H9 (cell line): ENCODE measurements around the gene RNF8. TPM values are rescaled to one million over a fixed set of nuclear protein-coding genes. Genes with fewer than 3 reads are reported as not detected.

Source experiments
- DNase-seq: peaks from one replicate; pipeline ENCODE4 v3.0.0-alpha.2; 2017
- H2AFZ ChIP-seq: one replicate; pipeline ENCODE4 v1.6.1; 2013; ENCODE audit warnings: mild to moderate bottlenecking, low read length, control low read depth, moderate library complexity
- H2AK5ac ChIP-seq: 2 replicates; pipeline ENCODE4 v1.6.1; 2013; ENCODE audit warnings: low read length, control low read depth, mixed read lengths; ENCODE audit not compliant: insufficient read length
- H2BK120ac ChIP-seq: one replicate; pipeline ENCODE4 v1.6.1; 2013; ENCODE audit warnings: low read depth, mild to moderate bottlenecking, low read length, control low read depth, inconsistent platforms; ENCODE audit not compliant: poor library complexity, severe bottlenecking
- H2BK12ac ChIP-seq: 2 replicates; pipeline ENCODE4 v1.6.1; 2013; ENCODE audit warnings: low read length, control low read depth, mixed read lengths, low read depth; ENCODE audit not compliant: insufficient read length
- H2BK15ac ChIP-seq: 2 replicates; pipeline ENCODE4 v1.6.1; 2013; ENCODE audit warnings: low read depth, low read length, control low read depth
- H2BK20ac ChIP-seq: one replicate; pipeline ENCODE4 v1.6.1; 2013; ENCODE audit warnings: low read depth, mild to moderate bottlenecking, low read length, control low read depth, inconsistent platforms; ENCODE audit not compliant: poor library complexity, severe bottlenecking
- H2BK5ac ChIP-seq: 2 replicates; pipeline ENCODE4 v1.6.1; 2013; ENCODE audit warnings: low read length, control low read depth, mixed read lengths; ENCODE audit not compliant: insufficient read length
- H3K14ac ChIP-seq: 2 replicates; pipeline ENCODE4 v1.6.1; 2013; ENCODE audit warnings: low read length, control low read depth; ENCODE audit not compliant: insufficient read depth
- H3K18ac ChIP-seq: 2 replicates; pipeline ENCODE4 v1.6.1; 2013; ENCODE audit warnings: low read depth, mild to moderate bottlenecking, mixed read lengths, low read length, control low read depth; ENCODE audit not compliant: insufficient read length
- H3K23ac ChIP-seq: 2 replicates; pipeline ENCODE4 v1.6.1; 2013; ENCODE audit warnings: low read length, control low read depth, mixed read lengths, low read depth; ENCODE audit not compliant: insufficient read length
- H3K23me2 ChIP-seq: 2 replicates; pipeline ENCODE4 v1.6.1; 2013; ENCODE audit warnings: low read depth, mild to moderate bottlenecking, mixed read lengths, low read length, control low read depth; ENCODE audit not compliant: insufficient read length, poor library complexity, severe bottlenecking
- H3K27ac ChIP-seq: 2 replicates; pipeline ENCODE4 v1.5.1; 2013; ENCODE audit warnings: low read length, control low read depth, mixed read lengths, low read depth; ENCODE audit not compliant: insufficient read length
- H3K27me3 ChIP-seq: 2 replicates; pipeline ENCODE4 v1.6.1; 2013; ENCODE audit warnings: low read length, control low read depth, inconsistent platforms; ENCODE audit not compliant: insufficient read depth
- H3K4ac ChIP-seq: 2 replicates; pipeline ENCODE4 v1.6.1; 2013; ENCODE audit warnings: low read depth, mild to moderate bottlenecking, control low read depth, inconsistent platforms, low read length, moderate library complexity
- H3K4me1 ChIP-seq: 2 replicates; pipeline ENCODE4 v1.6.1; 2013; ENCODE audit warnings: low read length, control low read depth, inconsistent platforms; ENCODE audit not compliant: insufficient read depth
- H3K4me2 ChIP-seq: 2 replicates; pipeline ENCODE4 v1.6.1; 2013; ENCODE audit warnings: low read length, control low read depth, mixed read lengths; ENCODE audit not compliant: insufficient read length, insufficient read depth
- H3K56ac ChIP-seq: 2 replicates; pipeline ENCODE4 v1.6.1; 2013; ENCODE audit warnings: low read depth, mild to moderate bottlenecking, mixed read lengths, low read length, control low read depth; ENCODE audit not compliant: insufficient read length
- H3K79me1 ChIP-seq: 2 replicates; pipeline ENCODE4 v1.6.1; 2013; ENCODE audit warnings: low read depth, mild to moderate bottlenecking, moderate library complexity, low read length, control low read depth, inconsistent platforms; ENCODE audit not compliant: insufficient read depth, poor library complexity, severe bottlenecking
- H3K79me2 ChIP-seq: 2 replicates; pipeline ENCODE4 v1.6.1; 2013; ENCODE audit warnings: low read length, control low read depth, inconsistent platforms; ENCODE audit not compliant: insufficient read depth
- H3K9ac ChIP-seq: 2 replicates; pipeline ENCODE4 v1.6.1; 2013; ENCODE audit warnings: low read length, control low read depth, mixed read lengths; ENCODE audit not compliant: insufficient read length; ENCODE audit errors: extremely low read depth
- H3K9me3 ChIP-seq: one replicate; pipeline ENCODE4 v1.6.1; 2013; ENCODE audit warnings: low read depth, low read length, inconsistent platforms; ENCODE audit not compliant: control insufficient read depth
- H3T11ph ChIP-seq: one replicate; pipeline ENCODE4 v1.6.1; 2013; ENCODE audit warnings: mild to moderate bottlenecking, low read length, control low read depth, inconsistent platforms
- H4K20me1 ChIP-seq: one replicate; pipeline ENCODE4 v1.6.1; 2013; ENCODE audit not compliant: control insufficient read depth, insufficient read length, insufficient read depth
- H4K5ac ChIP-seq: 2 replicates; pipeline ENCODE4 v1.6.1; 2013; ENCODE audit warnings: low read depth, mild to moderate bottlenecking, mixed read lengths, low read length, control low read depth; ENCODE audit not compliant: insufficient read length
- H4K8ac ChIP-seq: replicated peaks from 2 replicates; pipeline ENCODE4 v1.6.1; 2013; ENCODE audit warnings: low read length, control low read depth, mixed read lengths, low read depth; ENCODE audit not compliant: insufficient read length
- H4K91ac ChIP-seq: 2 replicates; pipeline ENCODE4 v1.6.1; 2013; ENCODE audit warnings: low read depth, mild to moderate bottlenecking, moderate library complexity, mixed read lengths, low read length, control low read depth; ENCODE audit not compliant: insufficient read length
- H3K27ac Mint-ChIP-seq, 3 experiments: 2 replicates in 2 of 3; 3 replicates in 1 of 3; pipeline ENCODE4 v1.8.0; 2020 to 2021; ENCODE audit warnings: mixed read lengths in 3 of 3, mild to moderate bottlenecking in 1 of 3, moderate library complexity in 1 of 3
- H3K27me3 Mint-ChIP-seq: 2 replicates; pipeline ENCODE4 v1.8.0; 2021; ENCODE audit warnings: low read depth, mild to moderate bottlenecking, moderate library complexity, mixed read lengths
- H3K36me3 Mint-ChIP-seq, 3 experiments: 2 replicates in 2 of 3; 3 replicates in 1 of 3; pipeline ENCODE4 v1.8.0; 2020 to 2021; ENCODE audit warnings: low read depth in 3 of 3, mixed read lengths in 3 of 3; ENCODE audit not compliant: insufficient read depth in 1 of 3
- H3K4me1 Mint-ChIP-seq, 2 experiments: 2 replicates each; pipeline ENCODE4 v1.8.0; 2020; ENCODE audit warnings: mixed read lengths in 2 of 2
- H3K4me3 Mint-ChIP-seq, 2 experiments: 2 replicates in 1 of 2; 3 replicates in 1 of 2; pipeline ENCODE4 v1.8.0; 2020 to 2021; ENCODE audit warnings: mild to moderate bottlenecking in 2 of 2, mixed read lengths in 2 of 2, moderate library complexity in 1 of 2
- H3K9me3 Mint-ChIP-seq, 2 experiments: 2 replicates in 1 of 2; 3 replicates in 1 of 2; pipeline ENCODE4 v1.8.0; 2020; ENCODE audit warnings: mild to moderate bottlenecking in 2 of 2, mixed read lengths in 2 of 2, moderate library complexity in 1 of 2
- WGBS: extraction: QIAGEN DNeasy Blood & Tissue Kit; methylation state at CpG from one replicate; pipeline ENCODE4 v1.1.7; 2013; ENCODE audit warnings: missing lambda C conversion rate, low lambda C conversion rate, mixed read lengths; ENCODE audit not compliant: insufficient read length; ENCODE audit errors: extremely low coverage; 5-methylcytosine and 5-hydroxymethylcytosine counted together
- total RNA-seq: library from RNA; stranded (reverse); gene quantifications from 2 replicates; pipeline ENCODE4 v1.2.1, GENCODE V29; 2021
- TF ChIP-seq, protein P1 (sequence below): fragments of 200-600 bp; sonication (generic); conservative IDR thresholded peaks from 3 replicates; pipeline ENCODE4 v1.8.0; 2021; ENCODE audit warnings: antibody characterized with exemption, mild to moderate bottlenecking

RNF8 gene
- total RNA-seq, 1 experiment from 2014 or later, result 34.7 TPM

GRCh38 chr6:37323580-37323979 lies 30.2 kb upstream of the RNF8 start:
- Histone ChIP-seq H3K23ac (no peak overlapping the region), H3K4me2 (no peak overlapping the region), H3K4me1 (no peaks in the 10 kb centered on the region), H4K20me1 (no peaks in the 10 kb centered on the region), H3K27ac (no peak overlapping the region), H2BK5ac (no peak overlapping the region), H4K91ac (no peak overlapping the region), H2AK5ac (no peak overlapping the region), H3K9me3 (no peaks in the 10 kb centered on the region), H4K8ac (no peak overlapping the region), H4K5ac (no peak overlapping the region), H2BK12ac (no peak overlapping the region), H2BK15ac (no peak overlapping the region), H2BK120ac (no peak overlapping the region), H3T11ph (no peak overlapping the region), H2BK20ac (no peak overlapping the region), H3K9ac (no peak overlapping the region), H3K79me1 (no peaks in the 10 kb centered on the region), H3K56ac (no peak overlapping the region), H3K18ac (no peak overlapping the region), H3K14ac (no peak overlapping the region), H2AFZ (no peak overlapping the region), H3K79me2 (no peaks in the 10 kb centered on the region), H3K4ac (no peak overlapping the region), H3K23me2 (no peaks in the 10 kb centered on the region), H3K27me3 (no peaks in the 10 kb centered on the region)
- DNase-seq, result no peak
- WGBS, result no CpG with 5 or more reads among the region's 3 CpGs
- Mint-ChIP-seq H3K4me3 (no peak overlapping the region), H3K27me3 (no peaks in the 10 kb centered on the region), H3K9me3 (no peaks in the 10 kb centered on the region), H3K4me1 (peaks cover 2 to 8% of the 10 kb centered on the region in 2 experiments; a peak in 3 of 4 replicates), H3K36me3 (peaks cover 5 to 18% (median 10%) of the 10 kb centered on the region in 3 experiments; a peak in 6 of 7 replicates), H3K27ac (no peak overlapping the region)
- TF ChIP-seq, protein P1, sequence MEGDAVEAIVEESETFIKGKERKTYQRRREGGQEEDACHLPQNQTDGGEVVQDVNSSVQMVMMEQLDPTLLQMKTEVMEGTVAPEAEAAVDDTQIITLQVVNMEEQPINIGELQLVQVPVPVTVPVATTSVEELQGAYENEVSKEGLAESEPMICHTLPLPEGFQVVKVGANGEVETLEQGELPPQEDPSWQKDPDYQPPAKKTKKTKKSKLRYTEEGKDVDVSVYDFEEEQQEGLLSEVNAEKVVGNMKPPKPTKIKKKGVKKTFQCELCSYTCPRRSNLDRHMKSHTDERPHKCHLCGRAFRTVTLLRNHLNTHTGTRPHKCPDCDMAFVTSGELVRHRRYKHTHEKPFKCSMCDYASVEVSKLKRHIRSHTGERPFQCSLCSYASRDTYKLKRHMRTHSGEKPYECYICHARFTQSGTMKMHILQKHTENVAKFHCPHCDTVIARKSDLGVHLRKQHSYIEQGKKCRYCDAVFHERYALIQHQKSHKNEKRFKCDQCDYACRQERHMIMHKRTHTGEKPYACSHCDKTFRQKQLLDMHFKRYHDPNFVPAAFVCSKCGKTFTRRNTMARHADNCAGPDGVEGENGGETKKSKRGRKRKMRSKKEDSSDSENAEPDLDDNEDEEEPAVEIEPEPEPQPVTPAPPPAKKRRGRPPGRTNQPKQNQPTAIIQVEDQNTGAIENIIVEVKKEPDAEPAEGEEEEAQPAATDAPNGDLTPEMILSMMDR, result no peak
